HG02885 (cell line): ENCODE data around the gene NOP10.
"Not testable (repeated sequence)": the region's sequence is repeated elsewhere in the genome, so short reads cannot be mapped to it uniquely, and the experiment has no call there.

Source experiments
- ATAC-seq: cut with Tn5 transposase; IDR thresholded peaks from one replicate; pipeline ENCODE4 v1.9.1; 2021; ENCODE audit warnings: mild to moderate bottlenecking; ENCODE audit not compliant: unreplicated experiment, poor library complexity

The NOP10 gene

DNA sequence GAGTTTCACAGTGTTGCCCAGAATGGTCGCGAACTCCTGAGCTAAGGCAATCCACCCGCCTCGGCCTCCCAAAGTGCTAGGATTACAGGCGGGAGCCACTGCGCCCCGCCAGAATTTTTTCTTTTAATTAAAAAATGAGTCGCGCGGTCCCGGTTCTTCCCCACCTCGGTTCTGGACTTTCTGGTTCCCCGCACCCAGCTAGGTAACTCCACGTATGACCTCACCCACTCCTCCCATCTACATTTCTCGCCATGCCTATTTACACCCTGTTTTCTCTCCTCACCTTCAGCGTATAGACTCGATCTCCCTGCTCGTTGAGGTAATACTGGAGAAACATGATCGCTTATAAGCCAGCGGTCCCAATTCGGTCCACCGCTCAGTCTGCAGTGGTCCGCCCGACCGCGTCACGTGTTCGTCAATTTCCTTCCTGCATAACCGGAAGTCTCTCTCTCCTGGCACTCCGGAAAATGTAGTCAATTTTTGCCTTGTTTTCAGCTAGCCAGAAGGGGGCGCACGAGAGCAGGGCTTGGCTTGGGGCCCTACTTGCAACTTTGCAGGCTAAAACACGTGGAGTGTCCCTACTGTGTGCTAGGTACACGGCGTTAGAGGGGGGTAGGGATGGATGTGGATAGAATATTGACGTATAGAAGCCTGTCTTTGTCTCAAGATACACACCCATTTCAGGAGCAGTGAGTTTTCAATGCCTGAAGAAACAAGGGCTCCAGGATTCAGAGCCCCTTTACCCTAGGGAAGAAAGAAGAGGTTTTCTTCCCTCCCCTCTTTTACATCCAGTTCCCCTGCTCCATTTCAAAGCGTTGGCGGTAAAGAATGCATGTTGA lies at the start of gene NOP10, which contains the start of gene NUTM1:
NOP10 (minus strand) TSS at position 400 of the 839 bp plus-strand sequence; CDS start at position 337, 63 bp downstream.
NUTM1 (plus strand) TSS at position 579 of the 839 bp plus-strand sequence. CDS start 382 bp downstream, outside the sequence.
- ATAC-seq: peak; percentile 94

DNA sequence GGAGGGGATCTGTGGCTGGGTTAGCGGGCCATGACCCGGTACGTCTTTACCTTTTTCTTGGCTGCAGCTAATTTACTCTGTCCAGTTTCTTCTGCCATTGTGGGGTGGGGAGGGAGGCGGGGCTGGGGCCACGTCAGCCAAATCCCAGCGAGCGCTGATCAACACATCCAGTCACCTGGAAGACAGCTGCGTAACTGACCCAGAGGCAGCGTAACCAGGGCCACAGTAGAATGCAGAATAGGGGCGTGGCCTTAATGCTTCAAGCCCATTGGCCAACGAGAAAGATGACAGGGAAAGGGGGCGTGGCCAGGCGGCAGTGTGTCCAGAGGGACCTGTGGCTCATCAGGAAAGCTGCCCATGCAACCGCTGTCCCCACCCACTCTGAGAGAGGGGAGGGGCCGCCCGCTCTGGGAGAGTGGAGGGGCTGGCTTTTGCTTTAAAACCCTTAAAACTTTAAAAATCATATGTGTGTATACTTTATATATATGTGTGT lies 46.7 kb upstream of the NOP10 start:
- not testable (repeated sequence) for ATAC-seq

DNA sequence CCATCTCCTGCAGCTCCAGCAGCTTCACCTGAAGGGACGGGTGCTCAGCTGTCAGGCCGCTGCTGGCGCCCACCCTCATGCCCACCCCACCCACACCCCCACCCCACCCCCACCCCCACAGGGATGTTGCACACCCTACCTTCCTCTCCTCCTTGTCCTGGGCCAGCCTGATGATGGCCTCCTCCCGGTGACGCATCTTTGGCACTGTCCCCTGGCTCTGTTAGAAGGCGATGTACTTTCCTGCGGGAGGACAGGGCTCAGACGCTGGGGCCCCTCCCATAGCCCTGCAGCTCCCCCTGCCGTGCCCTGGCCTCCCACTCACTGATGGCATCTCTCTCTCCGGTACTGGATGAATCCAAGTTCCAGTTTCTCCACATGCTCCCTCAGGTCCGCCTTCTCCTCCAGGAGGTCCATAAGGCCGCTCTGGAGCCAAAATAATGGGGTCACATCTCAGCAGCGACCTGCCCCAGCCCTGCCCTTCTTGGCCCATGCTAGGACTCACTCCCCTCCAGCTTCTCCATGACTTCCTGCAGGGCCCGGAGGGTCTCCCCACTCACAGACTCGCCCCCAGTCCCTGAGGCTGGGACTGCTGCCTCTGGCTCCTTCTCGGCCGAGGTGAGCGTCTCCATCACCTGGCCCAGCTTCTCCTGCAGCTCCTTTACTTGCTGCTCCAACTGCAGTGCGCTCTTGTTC lies 39.0 kb upstream of the NOP10 start:
- ATAC-seq: not testable (repeated sequence)

DNA sequence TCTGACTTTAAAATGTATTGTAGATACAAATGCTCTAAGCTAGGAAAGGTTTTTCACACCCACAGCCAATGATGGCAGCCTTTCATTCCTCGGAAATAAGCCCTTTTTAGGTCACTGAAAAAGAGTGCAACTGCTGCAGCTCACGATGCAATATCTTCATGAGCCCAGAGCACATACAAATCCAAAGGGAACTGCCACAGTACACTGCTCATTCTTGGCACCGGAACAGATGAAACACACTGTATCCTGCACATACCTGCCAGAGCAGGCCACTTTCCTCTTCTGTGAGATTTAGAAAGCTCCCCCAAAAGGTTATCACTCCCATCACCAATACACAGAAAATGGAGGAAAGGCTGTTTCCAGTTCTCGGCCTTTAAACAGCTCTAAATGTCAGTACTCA lies 37.6 kb upstream of the NOP10 start:
- ATAC-seq: not testable (repeated sequence)

DNA sequence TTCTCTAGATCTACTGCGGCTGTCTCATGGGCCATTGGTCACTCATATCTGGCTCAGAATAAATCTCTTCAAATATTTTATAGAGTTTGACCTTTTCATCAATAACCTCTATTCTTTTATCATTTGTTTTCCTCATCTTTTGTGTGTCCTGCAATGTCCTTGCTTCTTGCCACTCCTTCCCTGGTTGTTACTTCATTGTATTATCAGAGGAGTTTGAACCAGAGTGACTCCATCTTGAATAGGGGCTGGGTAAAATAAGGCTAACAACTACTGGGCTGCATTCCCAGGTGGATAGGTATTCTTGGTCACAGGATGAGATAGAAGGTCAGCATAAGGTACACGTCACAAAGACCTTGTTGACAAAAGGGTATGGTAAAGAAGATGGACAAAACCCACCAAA lies 33.9 kb upstream of the NOP10 start:
- no peak for ATAC-seq

DNA sequence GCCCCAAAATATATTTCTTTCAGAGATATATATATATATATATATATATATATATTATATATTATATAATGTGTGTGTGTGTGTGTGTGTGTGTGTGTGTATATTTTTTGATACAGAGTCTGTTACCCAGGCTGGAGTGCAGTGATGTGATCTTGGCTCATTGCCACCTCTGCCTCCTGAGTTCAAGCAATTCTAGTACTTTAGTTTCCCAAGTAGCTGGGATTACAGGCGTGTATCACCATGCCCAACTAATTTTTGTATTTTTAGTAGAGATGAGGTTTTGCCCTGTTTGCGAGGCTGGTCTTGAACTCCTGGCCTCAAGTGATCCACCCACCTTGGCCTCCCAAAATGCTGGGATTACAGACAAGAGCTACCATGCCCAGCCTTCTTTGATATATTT lies 32.6 kb upstream of the NOP10 start:
- ATAC-seq: not testable (repeated sequence)

DNA sequence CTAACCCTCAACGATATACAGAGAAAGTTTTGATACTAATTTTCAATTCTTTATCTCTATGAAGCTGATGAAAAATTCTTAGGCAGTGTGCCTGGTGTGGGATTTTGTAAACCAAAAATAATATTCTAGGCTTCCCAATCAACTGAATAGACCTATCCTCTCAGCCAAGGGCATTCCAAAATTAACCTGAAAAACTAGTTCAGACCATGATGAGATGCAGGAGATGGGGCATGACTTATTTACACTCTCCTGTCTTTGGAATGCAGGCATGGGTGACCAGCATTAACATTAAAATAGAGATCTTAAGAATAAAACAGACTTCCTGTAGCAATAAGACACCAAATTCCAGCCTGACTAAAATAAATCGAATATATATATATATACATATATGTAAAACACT lies 31.9 kb upstream of the NOP10 start:
- ATAC-seq: no peak

DNA sequence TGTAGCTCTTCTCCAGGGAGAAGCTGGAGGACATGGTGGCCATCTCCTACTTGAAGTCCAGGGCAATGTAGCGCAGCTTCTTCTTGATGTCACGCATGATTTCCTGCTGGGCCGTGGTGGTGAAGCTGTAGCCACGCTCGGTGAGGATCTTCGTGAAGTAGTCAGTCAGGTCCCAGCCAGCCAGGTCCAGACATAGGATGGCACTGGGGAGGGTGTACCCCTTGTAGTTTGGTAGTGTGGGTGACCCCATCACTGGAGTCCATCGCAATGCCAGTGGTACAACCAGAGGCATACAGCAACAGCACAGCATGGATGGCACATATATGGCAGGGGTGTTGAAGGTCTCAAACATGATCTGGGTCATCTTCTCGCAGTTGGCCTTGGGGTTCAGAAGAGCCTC lies 31.0 kb upstream of the NOP10 start:
- ATAC-seq: no peak

DNA sequence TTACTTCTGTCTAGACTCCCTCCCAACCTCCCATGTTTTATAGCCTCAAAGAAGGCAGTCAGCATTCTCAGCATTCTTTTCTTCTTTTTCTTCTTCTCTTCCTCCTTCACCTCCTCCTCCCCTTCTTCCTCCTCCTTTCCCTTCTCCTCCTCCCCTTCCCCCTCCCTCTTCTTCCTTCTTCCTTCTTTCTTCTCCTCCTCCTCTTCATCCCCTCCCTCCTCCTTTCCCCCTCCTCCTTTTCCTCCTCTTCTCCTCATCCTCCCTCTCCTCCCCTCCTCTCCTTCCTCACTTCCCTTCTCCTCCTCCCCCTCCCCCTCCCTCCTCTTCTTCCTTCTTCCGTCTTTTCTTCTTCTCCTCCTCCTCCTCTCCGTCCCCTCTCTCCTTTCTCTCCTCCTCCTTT lies 27.7 kb upstream of the NOP10 start:
- ATAC-seq: no peak

DNA sequence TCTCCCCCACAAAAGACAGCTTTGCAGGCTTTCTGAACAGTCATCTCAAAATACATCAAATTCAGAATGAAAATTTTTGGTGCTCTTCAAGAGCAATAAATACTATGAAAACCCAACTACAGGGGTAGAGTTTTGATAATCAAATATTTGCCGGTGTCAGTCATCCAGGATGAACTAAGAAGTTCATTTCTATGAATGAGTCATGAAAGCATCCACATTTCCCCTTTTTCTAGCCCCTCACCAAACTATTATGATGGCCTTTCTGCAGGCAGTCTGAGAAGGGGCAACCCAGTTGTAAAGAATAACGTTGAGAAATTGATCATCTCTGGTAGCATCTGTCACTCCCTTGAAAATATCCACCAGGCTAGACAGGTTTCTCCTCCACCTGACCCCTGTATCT lies 27.2 kb upstream of the NOP10 start:
- no peak for ATAC-seq

DNA sequence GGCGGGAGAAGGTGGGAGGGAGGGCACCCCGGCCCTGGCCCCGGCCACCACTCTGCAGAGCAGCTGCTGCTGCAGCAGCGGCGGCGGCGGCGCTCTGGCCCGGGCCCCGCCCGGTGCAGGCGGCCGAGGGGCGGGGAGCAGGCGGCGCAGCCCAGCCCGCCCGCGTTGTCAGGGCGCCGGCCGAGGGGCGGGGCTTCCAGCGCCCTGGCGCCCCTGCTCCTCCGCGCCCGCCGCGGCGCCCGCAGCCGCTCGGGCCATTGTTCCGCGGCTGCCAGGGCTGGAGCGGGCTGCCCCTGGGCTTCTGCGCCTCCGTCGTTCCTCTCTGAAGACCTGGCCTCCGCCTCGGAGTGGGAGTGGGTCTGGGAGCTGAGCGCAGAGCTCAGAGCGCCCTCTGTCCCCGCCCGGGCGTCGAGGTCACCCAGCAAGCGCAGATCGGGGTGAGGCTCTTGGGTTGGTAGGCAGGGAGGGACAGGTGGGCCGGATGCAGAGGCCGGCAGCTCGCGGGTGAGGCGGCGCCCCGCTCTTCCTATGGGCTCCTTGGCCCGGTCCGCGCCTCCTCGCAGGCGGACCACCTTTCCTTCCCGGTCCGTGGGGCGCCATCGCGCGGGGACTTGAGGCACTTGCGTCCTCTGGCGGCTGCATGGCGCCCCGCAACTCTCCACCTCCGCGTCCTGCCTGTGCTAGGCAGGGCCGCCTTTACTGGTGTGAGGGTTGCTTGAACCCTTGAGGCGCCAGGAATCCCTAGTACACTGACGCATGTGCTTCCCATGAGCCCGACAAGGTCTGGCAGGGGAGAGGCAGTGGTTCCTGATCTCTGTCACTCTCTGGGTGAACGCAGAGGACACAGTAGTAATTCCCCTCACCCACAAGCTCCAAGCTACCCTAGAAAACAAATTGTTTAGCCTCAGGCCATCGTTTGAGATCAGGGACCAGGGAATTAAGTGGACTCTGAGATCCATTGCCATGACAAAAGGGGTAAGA lies 24.5 kb upstream of the NOP10 start, which contains the start of gene LPCAT4:
LPCAT4 (minus strand) TSS at position 96 of the 981 bp plus-strand sequence. CDS start 96 bp downstream, outside the sequence.
- ATAC-seq: peak; percentile 79

DNA sequence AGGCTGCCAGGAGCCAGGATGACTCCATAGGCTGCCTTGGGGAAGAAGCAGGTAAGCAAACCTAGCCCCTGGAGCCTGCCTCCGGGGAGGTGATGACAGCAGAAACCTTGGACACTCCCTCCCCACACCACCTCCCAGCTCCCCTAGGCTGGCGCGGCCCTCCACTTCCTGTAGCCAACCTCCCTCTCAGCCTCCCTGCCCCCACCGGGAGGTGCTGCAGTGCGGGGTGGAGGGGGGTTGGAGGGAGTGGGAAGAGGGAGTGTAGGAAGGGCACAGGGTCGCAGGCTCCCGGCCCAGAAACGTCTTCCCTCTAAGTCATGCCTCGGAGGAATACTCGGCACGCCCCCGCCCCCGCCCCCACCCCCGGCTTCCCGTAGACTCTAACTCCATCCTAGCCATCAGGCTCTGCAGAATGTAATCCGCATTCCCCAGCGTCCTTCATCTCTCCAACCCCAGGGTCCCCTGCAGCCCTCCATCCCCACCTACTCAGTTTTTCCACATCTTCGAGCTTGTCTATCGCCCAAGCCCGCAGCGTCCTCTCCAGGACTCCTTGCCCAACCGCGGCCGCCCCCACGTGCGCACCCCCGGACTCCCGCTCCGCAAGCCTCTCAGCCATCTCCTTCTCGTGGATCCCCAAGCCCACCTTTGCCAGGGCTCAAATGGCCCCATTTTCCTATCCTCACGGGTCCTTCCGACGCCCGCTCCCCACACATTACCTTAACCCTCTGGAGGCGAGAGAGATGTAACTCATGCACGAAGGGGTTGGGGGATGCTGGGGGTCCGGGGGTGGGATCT lies 23.5 kb upstream of the NOP10 start:
- ATAC-seq: peak; percentile 16

DNA sequence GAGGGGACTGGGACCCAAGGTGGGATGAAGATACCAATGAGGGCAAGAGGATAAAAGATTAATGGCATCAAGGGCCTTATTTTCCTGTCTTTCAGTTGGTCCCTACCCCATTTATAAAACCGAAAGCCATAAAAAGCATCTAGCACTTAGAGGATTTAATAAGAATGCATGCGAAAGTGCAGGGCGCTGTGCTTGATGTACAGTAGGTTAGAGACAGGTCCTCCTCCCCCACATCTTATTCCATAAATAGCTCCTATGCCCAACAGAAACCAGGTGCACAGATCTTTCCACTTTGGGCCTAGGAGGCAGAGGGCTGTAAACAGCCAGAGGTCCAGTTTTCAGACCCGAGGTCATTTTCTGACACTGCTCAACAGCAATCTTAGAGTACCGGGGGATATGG lies 22.9 kb upstream of the NOP10 start:
- no peak for ATAC-seq

DNA sequence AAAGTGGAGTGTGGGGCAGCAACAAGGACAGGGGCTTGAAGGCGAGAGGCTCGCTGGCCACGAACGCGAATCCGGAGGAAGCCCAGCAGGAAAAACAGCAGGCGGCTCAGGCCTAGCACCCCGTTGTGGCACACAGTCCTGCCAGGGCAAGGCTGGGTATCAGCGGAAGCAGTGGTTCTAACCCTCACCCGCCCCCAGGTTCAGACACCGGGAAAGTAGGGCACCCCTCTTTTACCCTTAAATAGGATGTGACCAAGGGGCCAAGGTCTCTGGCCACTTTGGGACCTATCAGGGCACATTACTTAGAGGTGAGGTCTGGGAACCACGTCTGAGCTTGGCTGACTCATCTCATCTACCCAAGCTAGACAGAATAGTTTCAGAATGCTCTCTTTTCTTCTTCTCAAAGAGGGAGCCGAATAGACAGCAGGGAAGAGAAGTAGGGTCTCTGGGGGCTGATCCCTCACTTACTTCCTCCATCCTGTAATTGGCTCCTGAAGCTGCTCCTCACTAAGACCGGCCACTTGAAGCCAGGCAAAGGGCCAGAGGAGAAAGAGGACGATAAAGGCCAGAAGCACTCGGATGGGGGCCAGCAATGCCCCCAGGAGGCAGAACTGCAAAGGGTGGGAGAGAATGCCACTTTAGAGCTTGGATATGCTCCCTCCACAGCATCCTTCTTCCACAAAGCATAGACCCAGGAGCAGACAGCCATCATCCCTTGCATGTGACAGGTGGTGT lies 22.3 kb upstream of the NOP10 start:
- ATAC-seq: no peak

DNA sequence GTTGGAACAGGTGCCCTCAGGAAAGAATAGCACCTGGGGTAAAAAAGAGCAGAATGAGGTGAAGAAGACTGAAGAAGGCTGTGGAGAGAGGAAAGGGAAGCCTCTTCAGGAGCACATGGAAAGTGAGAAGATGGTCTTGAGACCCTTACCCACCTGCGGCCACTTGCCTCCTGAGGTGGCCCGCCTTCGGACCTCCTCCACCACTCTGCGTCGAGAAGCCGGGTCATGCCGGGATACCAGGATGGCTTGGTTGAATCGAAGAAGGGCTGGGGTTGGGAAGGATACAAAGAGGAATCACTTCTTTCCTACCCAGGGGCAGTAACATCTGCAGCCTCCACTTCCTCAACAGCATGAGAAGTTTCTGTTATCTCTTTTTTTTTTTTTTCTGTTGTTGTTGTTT lies 21.1 kb upstream of the NOP10 start:
- ATAC-seq: no peak

DNA sequence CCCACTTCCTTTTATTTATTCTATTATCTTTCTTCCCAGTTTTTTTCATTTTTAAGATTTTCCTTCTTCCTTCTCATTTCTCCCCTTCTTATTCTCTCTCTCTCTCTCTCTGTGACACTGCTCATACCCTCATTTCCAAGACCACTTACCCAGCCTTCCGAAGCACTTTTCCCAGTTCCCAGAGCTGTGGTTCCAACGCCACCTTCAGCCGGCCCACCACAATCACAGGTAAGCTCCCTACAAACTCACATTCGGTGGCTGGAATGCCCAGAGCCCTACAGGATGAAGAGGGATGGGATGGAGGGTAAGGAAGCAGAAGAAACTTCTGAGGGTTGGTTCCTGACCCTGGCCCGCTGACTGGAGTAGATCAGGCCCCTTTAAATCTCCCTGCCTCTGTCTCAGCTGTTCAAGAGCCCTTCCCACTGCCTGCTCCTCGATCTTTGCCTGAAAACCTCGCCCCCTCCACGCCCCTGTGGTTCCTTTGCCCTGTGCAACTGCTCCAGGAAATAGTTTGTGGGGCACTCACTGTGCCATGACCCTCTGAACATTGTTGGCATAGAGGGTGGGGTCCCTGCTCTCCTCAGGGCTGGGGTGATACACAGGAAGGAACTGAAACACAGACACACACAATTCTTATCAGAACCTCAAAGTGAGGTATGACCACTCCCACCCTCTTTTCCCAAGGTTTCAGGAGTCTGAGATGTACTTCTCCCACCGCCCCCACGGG lies 19.3 kb upstream of the NOP10 start:
- ATAC-seq: no peak

DNA sequence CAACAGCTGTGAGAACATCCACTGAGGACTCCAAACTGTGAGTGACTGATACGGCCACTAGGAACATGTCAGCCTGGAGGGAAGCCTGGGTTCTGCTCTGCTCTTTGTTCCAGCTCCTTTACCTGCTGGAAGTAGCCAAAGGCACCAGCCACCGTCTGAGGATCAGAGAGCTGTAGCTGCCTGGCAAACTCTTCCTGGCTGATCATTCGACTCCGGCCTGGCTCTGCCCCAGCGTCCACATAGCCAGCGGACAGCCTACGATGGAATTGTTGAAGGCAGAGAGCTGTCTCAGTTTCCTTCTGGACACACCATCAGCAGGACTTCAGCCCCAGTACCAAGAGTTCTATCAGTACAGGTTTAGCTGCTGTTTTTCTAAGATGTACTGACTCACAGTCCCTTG lies 18.3 kb upstream of the NOP10 start:
- no peak for ATAC-seq

DNA sequence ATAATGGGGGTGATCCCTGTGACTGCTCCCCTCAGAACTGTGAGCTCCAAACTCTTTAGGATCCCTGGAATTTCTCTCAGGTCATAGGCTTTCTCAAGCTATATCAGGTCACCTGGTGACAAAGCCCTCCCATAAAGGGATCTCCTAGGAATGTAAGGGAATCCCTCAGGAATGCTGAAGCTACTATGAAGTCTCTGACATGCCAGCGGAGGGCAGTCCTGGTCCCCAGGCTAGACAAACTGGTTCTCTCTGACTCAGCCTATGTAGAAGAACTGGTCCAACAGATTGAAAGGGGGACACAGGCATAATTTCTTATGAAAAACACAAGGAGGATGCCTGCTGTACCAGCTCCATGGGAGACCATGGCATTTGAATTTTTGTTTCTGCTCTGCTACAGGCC lies 17.4 kb upstream of the NOP10 start:
- ATAC-seq: no peak
